HG03196 (cell line): ENCODE data around the gene ATRNL1.

Experiments used
- ATAC-seq: cut with Tn5 transposase; IDR thresholded peaks from one replicate; pipeline ENCODE4 v1.9.1; 2021; ENCODE audit not compliant: unreplicated experiment

The ATRNL1 gene

GRCh38 chr10:115936926-115937767 is 844.0 kb downstream of the ATRNL1 start:
- no peak for ATAC-seq

GRCh38 chr10:115937768-115938056 is 844.5 kb downstream of the ATRNL1 start:
- ATAC-seq = no peak

GRCh38 chr10:115939101-115939854 is 846.1 kb downstream of the ATRNL1 start:
- no peak for ATAC-seq

GRCh38 chr10:115941361-115941771 is 848.2 kb downstream of the ATRNL1 start:
- ATAC-seq = no peak

GRCh38 chr10:115942101-115942500 is 848.9 kb downstream of the ATRNL1 start:
- ATAC-seq = no peak

- no peak for ATAC-seq
These were observed 851.4 kb downstream of the ATRNL1 start for GRCh38 chr10:115944538-115944937.

- no peak for ATAC-seq
These were observed 852.7 kb downstream of the ATRNL1 start for GRCh38 chr10:115945701-115946445.

GRCh38 chr10:115947104-115947503 is 853.9 kb downstream of the ATRNL1 start:
- ATAC-seq = no peak

GRCh38 chr10:115948465-115948864 is 855.3 kb downstream of the ATRNL1 start:
- ATAC-seq = no peak

- ATAC-seq = no peak
These were observed 856.2 kb downstream of the ATRNL1 start for GRCh38 chr10:115949282-115949844.

GRCh38 chr10:115950320-115950719 is 857.2 kb downstream of the ATRNL1 start:
- ATAC-seq = no peak

- ATAC-seq = no peak
These were observed 858.1 kb downstream of the ATRNL1 start for GRCh38 chr10:115951242-115951641.

GRCh38 chr10:115953281-115953680 is 860.1 kb downstream of the ATRNL1 start:
- no peak for ATAC-seq

GRCh38 chr10:115953968-115954367 is 860.8 kb downstream of the ATRNL1 start:
- no peak for ATAC-seq

- no peak for ATAC-seq
These were observed 863.3 kb downstream of the ATRNL1 start for GRCh38 chr10:115956225-115957011.

GRCh38 chr10:115957012-115957399 is 863.8 kb downstream of the ATRNL1 start:
- ATAC-seq = no peak

GRCh38 chr10:115957786-115958442 is 864.7 kb downstream of the ATRNL1 start:
- ATAC-seq = no peak

GRCh38 chr10:115963848-115964247 is 870.7 kb downstream of the ATRNL1 start:
- no peak for ATAC-seq

- ATAC-seq = no peak
These were observed 871.7 kb downstream of the ATRNL1 start for GRCh38 chr10:115964827-115965226.

GRCh38 chr10:115965376-115965775 is 872.2 kb downstream of the ATRNL1 start:
- no peak for ATAC-seq
